HepG2 (cell line): ENCODE measurements around the gene TIMP3. TPM values are rescaled to one million over a fixed set of nuclear protein-coding genes. Genes with fewer than 3 reads are reported as not detected.

Source experiments
- ATAC-seq: fragments of 200-7000 bp; cut with Tn5 transposase; 3 replicates; pipeline ENCODE4 v1.9.1; 2020; ENCODE audit warnings: mild to moderate bottlenecking, moderate library complexity
- BruUV-seq: library from RNA; stranded (reverse); fragments of 400-500 nt; replicated peaks from 2 replicates; lab custom pipeline; 2021; lab: Mats Ljungman, UMichigan
- CTCF ChIA-PET: fragments of 300-600 bp; formaldehyde crosslinking; extraction: SDS; loops from one replicate; lab custom pipeline; 2021; ENCODE audit warnings: low total read pairs, inconsistent platforms, low intra/inter-chr PET ratio; lab: Yijun Ruan, JAX
- POLR2A ChIA-PET: fragments of 350-600 bp; sonication (Branson Sonifier 250); formaldehyde crosslinking; loops from one replicate; lab custom pipeline; 2020; ENCODE audit warnings: antibody characterized with exemption, inconsistent platforms; lab: Yijun Ruan, JAX
- DNase-seq: peaks from one replicate; pipeline ENCODE4 v3.0.0-alpha.2; 2015; ENCODE audit warnings: low spot score
- FAIRE-seq: peaks from 3 replicates; lab custom pipeline; 2011; peaks lifted over from hg19 to GRCh38; lab: Jason Lieb, UNC
- H2AFZ ChIP-seq: one replicate; pipeline ENCODE4 v1.6.1; 2011; ENCODE audit warnings: low read length, inconsistent platforms
- H3K27ac ChIP-seq: fragments of 300-600 bp; 3 replicates; pipeline ENCODE4 v1.8.0; 2011; ENCODE audit warnings: mixed run types, mild to moderate bottlenecking, mixed read lengths, low read length, inconsistent platforms; ENCODE audit not compliant: insufficient read depth; ENCODE audit errors: extremely low read length
- H3K27me3 ChIP-seq, 2 experiments: fragments of 200-600 bp in 1 of 2; 2 replicates in 1 of 2; 3 replicates in 1 of 2; pipeline versions ENCODE4 v1.6.0 to v1.8.0; 2011; ENCODE audit warnings: low read length in 2 of 2, mild to moderate bottlenecking in 2 of 2, moderate library complexity in 2 of 2, inconsistent platforms in 1 of 2; ENCODE audit not compliant: insufficient read depth in 2 of 2, control insufficient read depth in 1 of 2
- H3K36me3 ChIP-seq, 2 experiments: fragments of 200-600 bp in 1 of 2; replicated peaks in 1 of 2; 2 replicates in 1 of 2; 3 replicates in 1 of 2; pipeline versions ENCODE4 v1.5.1 to v1.8.0; 2011; ENCODE audit warnings: low read length in 2 of 2, inconsistent platforms in 1 of 2; ENCODE audit not compliant: insufficient read depth in 2 of 2, control insufficient read depth in 1 of 2
- H3K4me1 ChIP-seq: 2 replicates; pipeline ENCODE4 v1.5.1; 2012; ENCODE audit warnings: low read length, inconsistent platforms; ENCODE audit not compliant: insufficient read depth
- H3K4me2 ChIP-seq: 2 replicates; pipeline ENCODE4 v1.6.0; 2011; ENCODE audit warnings: low read depth, low read length, inconsistent platforms
- H3K4me3 ChIP-seq, 3 experiments: fragments of 200-600 bp in 1 of 3; sonication (generic), shearing (Covaris generic) in 1 of 3; replicated peaks in 1 of 3; 2 replicates each; pipeline ENCODE4 v1.5.1; 2011 to 2016; ENCODE audit warnings: low read length in 3 of 3, inconsistent platforms in 2 of 3, low read depth in 2 of 3, mild to moderate bottlenecking in 2 of 3, control low read depth in 1 of 3, mixed read lengths in 1 of 3; ENCODE audit not compliant: insufficient read depth in 1 of 3
- H3K79me2 ChIP-seq: one replicate; pipeline ENCODE4 v1.6.1; 2011; ENCODE audit warnings: low read length, inconsistent platforms; ENCODE audit not compliant: insufficient read depth
- H3K9ac ChIP-seq: 2 replicates; pipeline ENCODE4 v1.6.0; 2011; ENCODE audit warnings: mild to moderate bottlenecking, low read depth, low read length, inconsistent platforms; ENCODE audit not compliant: insufficient read depth
- H3K9me3 ChIP-seq: 2 replicates; pipeline ENCODE4 v1.5.1; 2012; ENCODE audit warnings: mild to moderate bottlenecking, low read length
- H4K20me1 ChIP-seq: 2 replicates; pipeline ENCODE4 v1.6.0; 2011; ENCODE audit warnings: inconsistent platforms, mild to moderate bottlenecking, low read length, moderate library complexity; ENCODE audit not compliant: insufficient read depth
- JARID2 ChIP-seq: sonication (generic); formaldehyde crosslinking; IDR thresholded peaks from 2 replicates; pipeline ENCODE4 v1.8.1; 2023; ENCODE audit warnings: missing genetic modification reagents, inconsistent platforms; ENCODE audit not compliant: insufficient replicate concordance
- NR2F2 ChIP-seq: IDR thresholded peaks from 2 replicates; pipeline ENCODE4 v1.6.1; 2012; ENCODE audit warnings: low read depth, inconsistent platforms, borderline replicate concordance
- POLR2A ChIP-seq, 2 experiments: IDR thresholded peaks; 2 replicates each; pipeline ENCODE4 v1.6.1; 2011; ENCODE audit warnings: low read depth in 2 of 2, low read length in 2 of 2, mild to moderate bottlenecking in 1 of 2, moderate library complexity in 1 of 2; ENCODE audit not compliant: insufficient read depth in 1 of 2
- POLR2G ChIP-seq: fragments of 200-400 bp; formaldehyde crosslinking; IDR thresholded peaks from 2 replicates; pipeline ENCODE4 v1.6.1; 2018; ENCODE audit warnings: mild to moderate bottlenecking, low read depth, low read length, moderate library complexity
- RBFOX2 ChIP-seq: fragments of 200-400 bp; formaldehyde crosslinking; IDR thresholded peaks from 2 replicates; pipeline ENCODE4 v1.6.1; 2017; ENCODE audit warnings: low read depth, mild to moderate bottlenecking, low read length
- RCOR2 ChIP-seq: IDR thresholded peaks from 2 replicates; pipeline ENCODE4 v1.6.1; 2016; ENCODE audit warnings: missing biosample characterization, missing genetic modification reagents
- SSRP1 ChIP-seq: IDR thresholded peaks from 2 replicates; pipeline ENCODE4 v1.6.1; 2016; ENCODE audit warnings: control low read depth
- TEAD3 ChIP-seq: optimal IDR thresholded peaks from 2 replicates; pipeline ENCODE3; 2016; ENCODE audit warnings: borderline replicate concordance
- ZNF331 ChIP-seq: sonication (generic); formaldehyde crosslinking; IDR thresholded peaks from 2 replicates; pipeline ENCODE4 v1.4.0; 2020; ENCODE audit warnings: missing genetic modification reagents
- ZNF431 ChIP-seq: sonication (generic); formaldehyde crosslinking; IDR thresholded peaks from 2 replicates; pipeline ENCODE4 v1.9.0; 2022; ENCODE audit warnings: missing genetic modification reagents, low read depth, mild to moderate bottlenecking, borderline replicate concordance
- WGBS: methylation state at CpG from one replicate; pipeline ENCODE4 v1.1.6; 2017; ENCODE audit warnings: low lambda C conversion rate; 5-methylcytosine and 5-hydroxymethylcytosine counted together
- in situ Hi-C: cut with HindIII; loops from 2 replicates; pipeline ENCODE4 v1.10.0; 2017; ENCODE audit warnings: low pct_unique_long_range_greater_than_20kb; ENCODE audit not compliant: extremely low pct_ligation_motif_present
- intact Hi-C: fragments of 100-400 bp; cut with micrococcal nuclease; formaldehyde crosslinking; loops from one replicate; pipeline ENCODE4 v1.10.0; 2022; ENCODE audit not compliant: unreplicated experiment
- polyA plus RNA-seq, 8 experiments: library from polyadenylated mRNA; depleted of rRNA in 3 of 8; stranded (reverse) in 7 of 8; unstranded in 1 of 8; fragments of >200 nt; fragmentation: Illumina TruSeq in 4 of 8; extraction: Trizol in 4 of 8; gene quantifications; 2 replicates each; pipeline versions ENCODE4 v1.2.1 to v1.2.3, GENCODE V29; 2011 to 2016; ENCODE audit warnings: low read depth in 4 of 8, missing spikeins in 1 of 8, mixed read lengths in 1 of 8; ENCODE audit not compliant: insufficient read depth in 1 of 8
- total RNA-seq, 5 experiments: library from RNA; depleted of rRNA; stranded (reverse); fragments of >200 nt; fragmentation: Illumina TruSeq; extraction: Trizol; gene quantifications; 2 replicates each; pipeline ENCODE4 v1.2.3, GENCODE V29; 2016; ENCODE audit warnings: low read depth in 1 of 5
- TF ChIP-seq, protein P1 (sequence below): IDR thresholded peaks from 2 replicates; pipeline ENCODE4 v1.6.1; 2016; ENCODE audit warnings: missing compliant biosample characterization, missing genetic modification reagents, borderline replicate concordance
- TF ChIP-seq, protein P2 (sequence below): sonication (generic); formaldehyde crosslinking; IDR thresholded peaks from 2 replicates; pipeline ENCODE4 v1.8.1; 2022; ENCODE audit warnings: mild to moderate bottlenecking, missing genetic modification reagents
- TF ChIP-seq, protein P3 (sequence below): sonication (generic); formaldehyde crosslinking; IDR thresholded peaks from 2 replicates; pipeline ENCODE4 v1.5.0; 2020; ENCODE audit warnings: missing genetic modification reagents
- TF ChIP-seq, protein P4 (sequence below), 2 experiments: sonication (generic) in 1 of 2; formaldehyde crosslinking in 1 of 2; IDR thresholded peaks; 2 replicates each; pipeline versions ENCODE4 v1.4.0 to v1.6.1; 2018 to 2020; ENCODE audit warnings: missing genetic modification reagents in 2 of 2, borderline replicate concordance in 1 of 2, low read depth in 1 of 2, mild to moderate bottlenecking in 1 of 2, missing biosample characterization in 1 of 2

The TIMP3 gene
- total and polyA plus RNA-seq, 2 of the 13 experiments (the other 11 are each of a cell fraction or from before 2014, with no cell fraction given), result 57.3 to 86.6 TPM

DNA sequence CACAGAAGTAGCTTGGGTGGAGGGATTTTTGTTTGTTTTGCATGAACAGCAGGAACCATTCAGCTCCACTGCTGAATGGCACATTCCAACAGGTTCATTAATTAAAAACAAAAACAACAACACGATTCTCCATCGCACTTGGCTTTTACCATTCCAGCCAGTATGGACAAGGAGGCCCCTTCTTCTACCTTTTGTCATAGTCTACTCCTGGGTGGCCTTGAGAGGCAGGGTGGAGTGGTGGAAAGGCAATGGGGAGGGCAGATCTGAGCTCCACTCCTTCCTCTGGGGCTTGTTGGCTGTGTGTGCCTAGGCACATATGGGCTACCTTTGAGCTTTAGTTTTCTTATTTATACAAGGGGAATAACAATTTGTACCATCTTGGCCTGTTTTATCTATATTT is 4.8 kb downstream of the TIMP3 start:
- H3K4me1 ChIP-seq, result peaks cover 86% of the 10 kb centered on the region
- in situ Hi-C loops, result no loop called here
- no peak for DNase-seq
- POLR2A ChIA-PET, result interaction anchor here (1.3 to 1.6 kb wide), 2 partner anchors 9 to 26 kb away, joined by 3 to 4 read pairs; no protein-coding TSS in a partner anchor
- H3K9ac ChIP-seq, result no peak overlapping the region
- no peaks in the 10 kb centered on the region for H3K27me3 ChIP-seq
- H3K36me3 ChIP-seq, result no peaks in the 10 kb centered on the region; a peak in 2 of 5 replicates
- no peak overlapping the region for H3K27ac ChIP-seq
- no peaks in the 10 kb centered on the region for H3K9me3 ChIP-seq
- TF ChIP-seq TEAD3 (CRISPR knock-in tag) (no peak), JARID2 (no peak), RBFOX2 (peak; percentile 65), POLR2A (IDR thresholded peaks at IDR 0.05; ENCODE audit: insufficient read depth in 1 of 2, low read depth in 2 of 2, low read length in 2 of 2) (peak in 1 of 2 experiments; percentile 41; a peak in 2 of 4 replicates)
- TF ChIP-seq, protein P1, sequence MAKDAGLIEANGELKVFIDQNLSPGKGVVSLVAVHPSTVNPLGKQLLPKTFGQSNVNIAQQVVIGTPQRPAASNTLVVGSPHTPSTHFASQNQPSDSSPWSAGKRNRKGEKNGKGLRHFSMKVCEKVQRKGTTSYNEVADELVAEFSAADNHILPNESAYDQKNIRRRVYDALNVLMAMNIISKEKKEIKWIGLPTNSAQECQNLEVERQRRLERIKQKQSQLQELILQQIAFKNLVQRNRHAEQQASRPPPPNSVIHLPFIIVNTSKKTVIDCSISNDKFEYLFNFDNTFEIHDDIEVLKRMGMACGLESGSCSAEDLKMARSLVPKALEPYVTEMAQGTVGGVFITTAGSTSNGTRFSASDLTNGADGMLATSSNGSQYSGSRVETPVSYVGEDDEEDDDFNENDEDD (CRISPR knock-in tag), result no peak
- TF ChIP-seq, all 625 proteins: peak for 2
- ATAC-seq (no peak), FAIRE-seq (no peak)
- peaks cover 85% of the 10 kb centered on the region for H3K79me2 ChIP-seq
- no TSS peak for BruUV-seq
- intact Hi-C loops, result no loop called here
- CTCF ChIA-PET, result no interaction called here
- peaks cover 20% of the 10 kb centered on the region for H4K20me1 ChIP-seq
- no peak overlapping the region for H2AFZ ChIP-seq
- peak overlapping the region; percentile 78 for H3K4me2 ChIP-seq
- no peak overlapping the region for H3K4me3 ChIP-seq
- WGBS, result 89% methylated on average over 2 of the region's 2 CpGs

DNA sequence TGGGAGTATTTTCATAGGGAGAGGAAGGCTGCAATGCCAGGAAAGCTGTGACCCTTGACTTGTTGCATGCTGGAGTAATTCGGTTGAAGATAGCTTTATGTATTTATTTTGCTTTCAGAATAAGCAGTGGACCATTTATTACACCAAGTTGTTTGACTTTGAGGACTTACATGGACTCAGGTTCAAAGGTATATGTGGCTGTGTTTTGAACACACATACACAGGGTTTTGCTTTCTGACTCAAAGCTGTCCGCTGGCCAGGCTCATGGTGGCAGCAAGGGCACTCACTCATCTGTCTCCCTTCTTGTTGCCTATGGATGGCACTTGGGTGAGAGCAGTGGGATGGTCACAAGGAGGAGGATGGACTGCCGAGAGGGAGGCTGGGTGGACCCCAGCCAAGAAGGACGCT is 6.5 kb downstream of the TIMP3 start:
- Histone ChIP-seq H3K79me2 (peaks cover 91% of the 10 kb centered on the region), H3K4me2 (peak overlapping the region; percentile 56), H3K9me3 (no peaks in the 10 kb centered on the region), H3K4me1 (peaks cover 89% of the 10 kb centered on the region), H3K36me3 (peaks cover 2 to 15% of the 10 kb centered on the region in 2 experiments; a peak in 3 of 5 replicates), H3K27me3 (no peaks in the 10 kb centered on the region), H3K9ac (no peak overlapping the region), H3K4me3 (no peak overlapping the region), H3K27ac (peak overlapping the region; percentile 62), H4K20me1 (peaks cover 13% of the 10 kb centered on the region), H2AFZ (no peak overlapping the region)
- ATAC-seq (peak; percentile 84), DNase-seq (peak; percentile 84), FAIRE-seq (no peak)
- WGBS, result 19% methylated on average over 4 of the region's 4 CpGs
- no TSS peak for BruUV-seq
- in situ Hi-C loops, result no loop called here
- ChIA-PET CTCF (no interaction called here), POLR2A (interaction anchor here (0.7 to 2.1 kb wide), 10 partner anchors 9 to 279 kb away, joined by 3 to 16 read pairs (median 6); no protein-coding TSS in a partner anchor)
- intact Hi-C loops, result no loop called here
- no peak for TF ChIP-seq ZNF331 (CRISPR knock-in tag)
- TF ChIP-seq, protein P2, sequence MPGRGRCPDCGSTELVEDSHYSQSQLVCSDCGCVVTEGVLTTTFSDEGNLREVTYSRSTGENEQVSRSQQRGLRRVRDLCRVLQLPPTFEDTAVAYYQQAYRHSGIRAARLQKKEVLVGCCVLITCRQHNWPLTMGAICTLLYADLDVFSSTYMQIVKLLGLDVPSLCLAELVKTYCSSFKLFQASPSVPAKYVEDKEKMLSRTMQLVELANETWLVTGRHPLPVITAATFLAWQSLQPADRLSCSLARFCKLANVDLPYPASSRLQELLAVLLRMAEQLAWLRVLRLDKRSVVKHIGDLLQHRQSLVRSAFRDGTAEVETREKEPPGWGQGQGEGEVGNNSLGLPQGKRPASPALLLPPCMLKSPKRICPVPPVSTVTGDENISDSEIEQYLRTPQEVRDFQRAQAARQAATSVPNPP (CRISPR knock-in tag), result no peak
- no peak for TF ChIP-seq ZNF431 (CRISPR knock-in tag)
- TF ChIP-seq, protein P3, sequence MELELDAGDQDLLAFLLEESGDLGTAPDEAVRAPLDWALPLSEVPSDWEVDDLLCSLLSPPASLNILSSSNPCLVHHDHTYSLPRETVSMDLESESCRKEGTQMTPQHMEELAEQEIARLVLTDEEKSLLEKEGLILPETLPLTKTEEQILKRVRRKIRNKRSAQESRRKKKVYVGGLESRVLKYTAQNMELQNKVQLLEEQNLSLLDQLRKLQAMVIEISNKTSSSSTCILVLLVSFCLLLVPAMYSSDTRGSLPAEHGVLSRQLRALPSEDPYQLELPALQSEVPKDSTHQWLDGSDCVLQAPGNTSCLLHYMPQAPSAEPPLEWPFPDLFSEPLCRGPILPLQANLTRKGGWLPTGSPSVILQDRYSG (CRISPR knock-in tag), result no peak
- TF ChIP-seq, protein P4, sequence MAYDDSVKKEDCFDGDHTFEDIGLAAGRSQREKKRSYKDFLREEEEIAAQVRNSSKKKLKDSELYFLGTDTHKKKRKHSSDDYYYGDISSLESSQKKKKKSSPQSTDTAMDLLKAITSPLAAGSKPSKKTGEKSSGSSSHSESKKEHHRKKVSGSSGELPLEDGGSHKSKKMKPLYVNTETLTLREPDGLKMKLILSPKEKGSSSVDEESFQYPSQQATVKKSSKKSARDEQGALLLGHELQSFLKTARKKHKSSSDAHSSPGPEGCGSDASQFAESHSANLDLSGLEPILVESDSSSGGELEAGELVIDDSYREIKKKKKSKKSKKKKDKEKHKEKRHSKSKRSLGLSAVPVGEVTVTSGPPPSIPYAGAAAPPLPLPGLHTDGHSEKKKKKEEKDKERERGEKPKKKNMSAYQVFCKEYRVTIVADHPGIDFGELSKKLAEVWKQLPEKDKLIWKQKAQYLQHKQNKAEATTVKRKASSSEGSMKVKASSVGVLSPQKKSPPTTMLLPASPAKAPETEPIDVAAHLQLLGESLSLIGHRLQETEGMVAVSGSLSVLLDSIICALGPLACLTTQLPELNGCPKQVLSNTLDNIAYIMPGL (CRISPR knock-in tag; IDR thresholded peaks at IDR 0.05; ENCODE audit: borderline replicate concordance in 1 of 2, low read depth in 1 of 2), result no peak
- TF ChIP-seq NR2F2, result peak; percentile 85
- no peak for TF ChIP-seq POLR2G
- peak; percentile 53; the same call in 1 of the 2 replicates for TF ChIP-seq RCOR2 (CRISPR knock-in tag)
- 0 out of 2 replicates have a peak, but pooled peaks have one; percentile 45 for TF ChIP-seq SSRP1
